H1 (cell line): ENCODE measurements around the gene NRXN3.

Experiments
- CHD2 ChIP-seq: IDR thresholded peaks from 2 replicates; pipeline ENCODE4 v1.6.1; 2012; ENCODE audit warnings: low read length, improper control_type of control experiment
- CREB1 ChIP-seq: IDR thresholded peaks from 2 replicates; pipeline ENCODE4 v1.6.1; 2012; ENCODE audit warnings: inconsistent platforms
- CTCF ChIP-seq, 3 experiments: IDR thresholded peaks; 1 replicate in 2 of 3; 2 replicates in 1 of 3; pipeline versions ENCODE4 v1.5.1 to v1.6.1; 2011; ENCODE audit warnings: low read length in 3 of 3, mild to moderate bottlenecking in 3 of 3, inconsistent platforms in 2 of 3, low read depth in 1 of 3, moderate library complexity in 1 of 3; ENCODE audit not compliant: insufficient read depth in 1 of 3; ENCODE audit errors: control extremely low read depth in 1 of 3
- EGR1 ChIP-seq: IDR thresholded peaks from 2 replicates; pipeline ENCODE4 v1.6.1; 2011; ENCODE audit warnings: low read depth, low read length, borderline replicate concordance
- JUN ChIP-seq: IDR thresholded peaks from 2 replicates; pipeline ENCODE4 v1.6.1; 2011; ENCODE audit warnings: low read depth, mild to moderate bottlenecking, improper control_type of control experiment, low read length
- MAX ChIP-seq: IDR thresholded peaks from 2 replicates; pipeline ENCODE4 v1.6.1; 2012; ENCODE audit warnings: inconsistent platforms
- POLR2A ChIP-seq, 2 experiments: IDR thresholded peaks; 1 replicate in 1 of 2; 2 replicates in 1 of 2; pipeline ENCODE4 v1.6.1; 2011; ENCODE audit warnings: low read depth in 2 of 2, low read length in 2 of 2, mild to moderate bottlenecking in 2 of 2; ENCODE audit errors: control extremely low read depth in 1 of 2
- POLR2AphosphoS5 ChIP-seq: IDR thresholded peaks from 2 replicates; pipeline ENCODE4 v1.6.1; 2011; ENCODE audit warnings: low read depth, low read length
- RAD21 ChIP-seq, 2 experiments: IDR thresholded peaks in 1 of 2; conservative IDR thresholded peaks in 1 of 2; 2 replicates each; pipeline ENCODE4 v1.6.1; 2011; ENCODE audit warnings: low read depth in 2 of 2, low read length in 2 of 2, improper control_type of control experiment in 1 of 2, inconsistent platforms in 1 of 2, mild to moderate bottlenecking in 1 of 2, moderate library complexity in 1 of 2
- RBBP5 ChIP-seq: IDR thresholded peaks from 2 replicates; pipeline ENCODE4 v1.7.1; 2012; ENCODE audit warnings: low read depth, mild to moderate bottlenecking, inconsistent platforms, low read length, moderate library complexity, borderline replicate concordance
- RXRA ChIP-seq: IDR thresholded peaks from 2 replicates; pipeline ENCODE4 v1.6.1; 2011; ENCODE audit warnings: low read depth, mild to moderate bottlenecking, low read length, moderate library complexity; ENCODE audit not compliant: insufficient read depth
- SAP30 ChIP-seq: fragments of 300-600 bp; sonication (generic); IDR thresholded peaks from 2 replicates; pipeline ENCODE4 v1.7.1; 2012; ENCODE audit warnings: low read length, moderate library complexity, mild to moderate bottlenecking, inconsistent platforms; ENCODE audit not compliant: insufficient read depth, insufficient replicate concordance
- TCF12 ChIP-seq: IDR thresholded peaks from 2 replicates; pipeline ENCODE4 v1.6.1; 2011; ENCODE audit warnings: low read depth, mild to moderate bottlenecking, low read length
- YY1 ChIP-seq: IDR thresholded peaks from 2 replicates; pipeline ENCODE4 v1.6.1; 2011; ENCODE audit warnings: low read depth, mild to moderate bottlenecking, low read length

GRCh38 chr14:79111987-79112501 is 941.9 kb downstream of the NRXN3 start:
- no peak for TF ChIP-seq TCF12
- TF ChIP-seq EGR1, result no peak
- no peak for TF ChIP-seq POLR2A (IDR thresholded peaks at IDR 0.05; ENCODE audit: control extremely low read depth in 1 of 2, low read depth in 2 of 2, low read length in 2 of 2)
- TF ChIP-seq POLR2AphosphoS5, result no peak
- no peak for TF ChIP-seq CTCF (IDR thresholded peaks at IDR 0.05; ENCODE audit: control extremely low read depth in 1 of 3, insufficient read depth in 1 of 3, low read depth in 1 of 3, low read length in 3 of 3)
- no peak for TF ChIP-seq MAX
- no peak for TF ChIP-seq CHD2
- no peak for TF ChIP-seq SAP30
- no peak for TF ChIP-seq RXRA
- no peak for TF ChIP-seq RBBP5
- TF ChIP-seq YY1, result no peak
- no peak for TF ChIP-seq RAD21 (IDR thresholded peaks at IDR 0.05 in 1 of 2, conservative IDR thresholded peaks at IDR 0.05 in 1 of 2; ENCODE audit: low read depth in 2 of 2, low read length in 2 of 2)
- no peak for TF ChIP-seq CREB1
- no peak for TF ChIP-seq JUN
